H1 (cell line): ENCODE data around the gene GTF2F1. TPM values are rescaled to one million over a fixed set of nuclear protein-coding genes. Genes with fewer than 3 reads are reported as not detected.

ENCODE experiments used
- RFX5 ChIP-seq: IDR thresholded peaks from 2 replicates; pipeline ENCODE4 v1.6.1; 2011; ENCODE audit warnings: low read depth, low read length, improper control_type of control experiment, borderline replicate concordance
- polyA plus RNA-seq, 7 experiments: library from polyadenylated mRNA; depleted of rRNA in 3 of 7; stranded (reverse) in 5 of 7; unstranded in 2 of 7; fragments of >200 nt in 5 of 7; fragments of 200-250 nt in 2 of 7; gene quantifications; 1 replicate in 5 of 7; 2 replicates in 1 of 7; 4 replicates in 1 of 7; pipeline versions ENCODE4 v1.2.1 to v1.2.3, GENCODE V29; 2011 to 2013; ENCODE audit warnings: missing spikeins in 2 of 7, mixed read lengths in 2 of 7
- total RNA-seq: library from RNA; stranded (reverse); fragmentation: NEBNext Ultra II Directional; extraction: Animal tissue kit (Norgen Biotek cat#: 25700); gene quantifications from 2 replicates; pipeline ENCODE4 v1.2.1, GENCODE V29; 2021
- TF ChIP-seq, protein P1 (sequence below), 3 experiments: IDR thresholded peaks; 1 replicate in 2 of 3; 2 replicates in 1 of 3; pipeline versions ENCODE4 v1.5.1 to v1.6.1; 2011; ENCODE audit warnings: low read length in 3 of 3, mild to moderate bottlenecking in 3 of 3, inconsistent platforms in 2 of 3, low read depth in 1 of 3, moderate library complexity in 1 of 3; ENCODE audit not compliant: insufficient read depth in 1 of 3; ENCODE audit errors: control extremely low read depth in 1 of 3

GTF2F1 gene
- total and polyA plus RNA-seq, 2 of the 8 experiments (the other 6 are each of a cell fraction or from before 2014, with no cell fraction given), result 29.3 to 56.3 TPM

DNA sequence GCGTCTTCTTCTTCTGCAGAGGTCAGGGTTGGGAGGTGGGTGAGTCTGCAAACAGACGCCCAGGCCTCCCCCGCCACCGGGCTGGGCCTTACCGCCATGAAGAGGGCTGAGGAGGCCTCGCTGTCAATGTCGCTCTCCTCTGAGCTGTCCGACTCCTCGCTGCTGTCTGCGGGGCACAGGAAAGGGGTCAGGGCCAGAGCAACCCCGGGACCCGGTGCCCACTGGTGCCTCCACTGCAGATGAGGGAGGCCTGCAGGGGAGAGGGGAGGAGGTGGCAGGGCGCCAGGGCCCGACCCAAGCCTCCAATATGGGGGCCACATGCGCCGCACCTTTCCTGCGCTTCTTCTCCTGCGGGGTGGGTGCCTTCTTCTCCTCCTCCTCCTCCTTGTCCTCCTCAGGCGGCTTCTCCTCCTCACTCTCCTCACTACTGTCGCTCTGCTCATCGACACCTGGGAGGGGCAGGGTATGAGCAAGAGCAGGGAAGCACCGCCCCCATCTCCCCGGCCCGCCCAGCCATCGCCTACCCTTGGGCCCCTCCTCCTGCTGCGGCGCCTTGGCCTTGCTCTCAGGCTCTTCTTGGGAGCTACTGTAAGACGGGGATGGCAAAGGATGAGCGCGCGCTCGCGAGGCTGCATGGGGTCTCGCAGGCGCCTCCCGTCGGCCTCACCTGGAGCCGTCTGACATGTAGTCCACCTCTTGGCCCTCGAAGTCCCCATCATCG, 11.8 kb downstream of the GTF2F1 start (continued):
- TF ChIP-seq, protein P1, sequence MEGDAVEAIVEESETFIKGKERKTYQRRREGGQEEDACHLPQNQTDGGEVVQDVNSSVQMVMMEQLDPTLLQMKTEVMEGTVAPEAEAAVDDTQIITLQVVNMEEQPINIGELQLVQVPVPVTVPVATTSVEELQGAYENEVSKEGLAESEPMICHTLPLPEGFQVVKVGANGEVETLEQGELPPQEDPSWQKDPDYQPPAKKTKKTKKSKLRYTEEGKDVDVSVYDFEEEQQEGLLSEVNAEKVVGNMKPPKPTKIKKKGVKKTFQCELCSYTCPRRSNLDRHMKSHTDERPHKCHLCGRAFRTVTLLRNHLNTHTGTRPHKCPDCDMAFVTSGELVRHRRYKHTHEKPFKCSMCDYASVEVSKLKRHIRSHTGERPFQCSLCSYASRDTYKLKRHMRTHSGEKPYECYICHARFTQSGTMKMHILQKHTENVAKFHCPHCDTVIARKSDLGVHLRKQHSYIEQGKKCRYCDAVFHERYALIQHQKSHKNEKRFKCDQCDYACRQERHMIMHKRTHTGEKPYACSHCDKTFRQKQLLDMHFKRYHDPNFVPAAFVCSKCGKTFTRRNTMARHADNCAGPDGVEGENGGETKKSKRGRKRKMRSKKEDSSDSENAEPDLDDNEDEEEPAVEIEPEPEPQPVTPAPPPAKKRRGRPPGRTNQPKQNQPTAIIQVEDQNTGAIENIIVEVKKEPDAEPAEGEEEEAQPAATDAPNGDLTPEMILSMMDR (IDR thresholded peaks at IDR 0.05; ENCODE audit: control extremely low read depth in 1 of 3, insufficient read depth in 1 of 3, low read depth in 1 of 3, low read length in 3 of 3), result no peak
- no peak for TF ChIP-seq RFX5
